ENCODE results near the gene HAPLN1. TPM values are rescaled to one million over a fixed set of nuclear protein-coding genes. Genes with fewer than 3 reads are reported as not detected.

HAPLN1 gene
- total and polyA plus RNA-seq, 2 of the 4 experiments (the other 2 are of a cell fraction): under 0.01 to 0.07 TPM

DNA sequence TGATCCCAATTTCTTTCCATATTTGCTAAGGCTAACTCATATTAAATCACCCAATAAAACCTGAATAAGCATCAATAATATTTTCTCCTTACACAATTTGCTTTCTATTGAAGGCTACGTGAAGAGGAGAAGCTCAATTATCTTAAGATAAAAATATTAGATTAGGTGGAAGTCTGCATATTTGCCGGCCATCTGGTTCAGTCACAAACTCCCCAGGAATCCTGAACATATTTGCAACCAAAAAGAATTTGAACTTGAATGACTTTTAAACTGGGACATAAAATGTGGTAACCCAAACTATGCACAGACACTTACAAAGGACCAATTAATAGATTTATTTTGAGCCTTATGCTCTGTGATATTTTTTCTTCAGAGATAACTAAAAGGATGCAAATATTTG, 92.3 kb downstream of the HAPLN1 start:
- WGBS, 2 experiments (ENCODE audit: extremely low coverage in 2 of 2, insufficient read length in 1 of 2): no CpG with 5 or more reads among the region's 2 CpGs
- Histone ChIP-seq H3K27ac (ENCODE audit: insufficient read depth, low read length) (no peak overlapping the region), H3K14ac (replicated peaks; ENCODE audit: low read depth, low read length) (no peak overlapping the region), H2BK120ac (ENCODE audit: low read depth, low read length) (no peak overlapping the region), H4K91ac (ENCODE audit: insufficient read depth, low read depth, low read length) (no peak overlapping the region), H2AFZ (replicated peaks; ENCODE audit: low read length, poor library complexity) (no peak overlapping the region), H3K4me1 (ENCODE audit: control insufficient read depth, insufficient read depth, low read length) (no peaks in the 10 kb centered on the region; the same call in 1 of the 2 replicates), H3K36me3 (ENCODE audit: control insufficient read depth, insufficient read depth, low read length) (no peaks in the 10 kb centered on the region), H3K27me3 (ENCODE audit: control insufficient read depth, insufficient read depth, low read length) (peaks cover 27% of the 10 kb centered on the region), H3K4ac (ENCODE audit: low read depth, low read length) (no peak overlapping the region), H4K5ac (ENCODE audit: low read depth, low read length) (no peak overlapping the region), H3K4me2 (ENCODE audit: low read depth, low read length) (no peak overlapping the region), H4K20me1 (ENCODE audit: insufficient read depth, low read length) (no peaks in the 10 kb centered on the region), H3K4me3 (ENCODE audit: insufficient read depth, low read depth, low read length) (no peak overlapping the region), H3K9ac (ENCODE audit: low read depth, low read length) (no peak overlapping the region), H3K9me3 (ENCODE audit: control insufficient read depth, insufficient read depth, low read length) (0 out of 2 replicates have a peak, but pooled peaks cover 3% of the 10 kb centered on the region), H2BK5ac (ENCODE audit: low read depth, low read length, poor library complexity, severe bottlenecking) (no peak overlapping the region), H3K9me1 (ENCODE audit: insufficient read depth, low read length) (no peaks in the 10 kb centered on the region), H2BK15ac (ENCODE audit: low read depth, low read length) (no peak overlapping the region), H2AK9ac (replicated peaks; ENCODE audit: low read depth, low read length, poor library complexity) (no peak overlapping the region), H3K79me1 (ENCODE audit: low read depth in 1 of 2, low read length in 2 of 2) (no peaks in the 10 kb centered on the region), H4K8ac (ENCODE audit: low read depth in 2 of 2, low read length in 2 of 2) (no peak overlapping the region), H3K18ac (ENCODE audit: low read depth, low read length) (no peak overlapping the region), H2AK5ac (ENCODE audit: low read depth, low read length) (no peak overlapping the region), H3K23ac (ENCODE audit: low read depth, low read length) (no peak overlapping the region), H2BK20ac (ENCODE audit: low read depth, low read length) (no peak overlapping the region), H3K56ac (ENCODE audit: extremely low read depth, insufficient read depth, low read length) (no peak overlapping the region)
- dilution Hi-C loops (cut with HindIII; ENCODE audit: low sequenced_read_pairs, unreplicated experiment) (no loop called here), intact Hi-C loops (cut with micrococcal nuclease) (no loop called here), in situ Hi-C loops (cut with MboI; ENCODE audit: low sequenced_read_pairs) (no loop called here)
- TF ChIP-seq NFE2L2 (IDR thresholded peaks at IDR 0.05; ENCODE audit: low read depth, low read length) (no peak), RFX5 (IDR thresholded peaks at IDR 0.05; ENCODE audit: low read depth, low read length) (no peak), USF2 (IDR thresholded peaks at IDR 0.05; ENCODE audit: low read depth, low read length) (no peak), MAFK (IDR thresholded peaks at IDR 0.05; ENCODE audit: low read depth, low read length) (no peak), RAD21 (IDR thresholded peaks at IDR 0.05; ENCODE audit: low read length) (no peak), MAZ (IDR thresholded peaks at IDR 0.05; ENCODE audit: borderline replicate concordance, low read depth, low read length) (no peak), ELK1 (IDR thresholded peaks at IDR 0.05; ENCODE audit: borderline replicate concordance, low read depth, low read length) (no peak), FOS (IDR thresholded peaks at IDR 0.05; ENCODE audit: low read depth, low read length) (no peak), RCOR1 (IDR thresholded peaks at IDR 0.05; ENCODE audit: insufficient replicate concordance, low read length) (no peak), BHLHE40 (IDR thresholded peaks at IDR 0.05; ENCODE audit: low read depth, low read length) (no peak), MXI1 (IDR thresholded peaks at IDR 0.05; ENCODE audit: borderline replicate concordance, low read depth, low read length) (no peak), SMC3 (IDR thresholded peaks at IDR 0.05; ENCODE audit: low read depth, low read length) (no peak), POLR2A (IDR thresholded peaks at IDR 0.05; ENCODE audit: low read depth, low read length) (no peak), CHD1 (IDR thresholded peaks at IDR 0.05; ENCODE audit: low read depth, low read length) (no peak), CEBPB (IDR thresholded peaks at IDR 0.05; ENCODE audit: low read depth, low read length) (no peak)
- TF ChIP-seq, protein P1, sequence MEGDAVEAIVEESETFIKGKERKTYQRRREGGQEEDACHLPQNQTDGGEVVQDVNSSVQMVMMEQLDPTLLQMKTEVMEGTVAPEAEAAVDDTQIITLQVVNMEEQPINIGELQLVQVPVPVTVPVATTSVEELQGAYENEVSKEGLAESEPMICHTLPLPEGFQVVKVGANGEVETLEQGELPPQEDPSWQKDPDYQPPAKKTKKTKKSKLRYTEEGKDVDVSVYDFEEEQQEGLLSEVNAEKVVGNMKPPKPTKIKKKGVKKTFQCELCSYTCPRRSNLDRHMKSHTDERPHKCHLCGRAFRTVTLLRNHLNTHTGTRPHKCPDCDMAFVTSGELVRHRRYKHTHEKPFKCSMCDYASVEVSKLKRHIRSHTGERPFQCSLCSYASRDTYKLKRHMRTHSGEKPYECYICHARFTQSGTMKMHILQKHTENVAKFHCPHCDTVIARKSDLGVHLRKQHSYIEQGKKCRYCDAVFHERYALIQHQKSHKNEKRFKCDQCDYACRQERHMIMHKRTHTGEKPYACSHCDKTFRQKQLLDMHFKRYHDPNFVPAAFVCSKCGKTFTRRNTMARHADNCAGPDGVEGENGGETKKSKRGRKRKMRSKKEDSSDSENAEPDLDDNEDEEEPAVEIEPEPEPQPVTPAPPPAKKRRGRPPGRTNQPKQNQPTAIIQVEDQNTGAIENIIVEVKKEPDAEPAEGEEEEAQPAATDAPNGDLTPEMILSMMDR (conservative IDR thresholded peaks at IDR 0.05; ENCODE audit: low read depth, low read length): no peak
- no peak for ATAC-seq (ENCODE audit: low read depth)
- CTCF ChIA-PET: interaction anchor here (1.5 kb wide), 1 partner anchor 21 kb away, joined by 3 read pairs; no protein-coding TSS in a partner anchor
- no peak for DNase-seq
- POLR2A ChIA-PET (ENCODE audit: unreplicated experiment): no interaction called here
- BruUV-seq (replicated peaks): no TSS peak
